ENCODE measurements around the gene CHADL.

- TF ChIP-seq, protein P1, sequence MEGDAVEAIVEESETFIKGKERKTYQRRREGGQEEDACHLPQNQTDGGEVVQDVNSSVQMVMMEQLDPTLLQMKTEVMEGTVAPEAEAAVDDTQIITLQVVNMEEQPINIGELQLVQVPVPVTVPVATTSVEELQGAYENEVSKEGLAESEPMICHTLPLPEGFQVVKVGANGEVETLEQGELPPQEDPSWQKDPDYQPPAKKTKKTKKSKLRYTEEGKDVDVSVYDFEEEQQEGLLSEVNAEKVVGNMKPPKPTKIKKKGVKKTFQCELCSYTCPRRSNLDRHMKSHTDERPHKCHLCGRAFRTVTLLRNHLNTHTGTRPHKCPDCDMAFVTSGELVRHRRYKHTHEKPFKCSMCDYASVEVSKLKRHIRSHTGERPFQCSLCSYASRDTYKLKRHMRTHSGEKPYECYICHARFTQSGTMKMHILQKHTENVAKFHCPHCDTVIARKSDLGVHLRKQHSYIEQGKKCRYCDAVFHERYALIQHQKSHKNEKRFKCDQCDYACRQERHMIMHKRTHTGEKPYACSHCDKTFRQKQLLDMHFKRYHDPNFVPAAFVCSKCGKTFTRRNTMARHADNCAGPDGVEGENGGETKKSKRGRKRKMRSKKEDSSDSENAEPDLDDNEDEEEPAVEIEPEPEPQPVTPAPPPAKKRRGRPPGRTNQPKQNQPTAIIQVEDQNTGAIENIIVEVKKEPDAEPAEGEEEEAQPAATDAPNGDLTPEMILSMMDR (IDR thresholded peaks at IDR 0.05; ENCODE audit: low read depth, low read length, poor library complexity, severe bottlenecking), result no peak
- TF ChIP-seq EZH2phosphoT487 (IDR thresholded peaks at IDR 0.05; ENCODE audit: borderline replicate concordance, low read length), result no peak
Observed at GRCh38 chr22:41260871-41261270, 20.1 kb upstream of the CHADL start.

All from DOHH2 (cell line).